Eye (tissue), 1 donor: Measurements from ENCODE around the gene CILP2.

Experiments
- DNase-seq: peaks from one replicate; pipeline ENCODE4 v3.0.0-alpha.2; 2015

The CILP2 gene

DNA sequence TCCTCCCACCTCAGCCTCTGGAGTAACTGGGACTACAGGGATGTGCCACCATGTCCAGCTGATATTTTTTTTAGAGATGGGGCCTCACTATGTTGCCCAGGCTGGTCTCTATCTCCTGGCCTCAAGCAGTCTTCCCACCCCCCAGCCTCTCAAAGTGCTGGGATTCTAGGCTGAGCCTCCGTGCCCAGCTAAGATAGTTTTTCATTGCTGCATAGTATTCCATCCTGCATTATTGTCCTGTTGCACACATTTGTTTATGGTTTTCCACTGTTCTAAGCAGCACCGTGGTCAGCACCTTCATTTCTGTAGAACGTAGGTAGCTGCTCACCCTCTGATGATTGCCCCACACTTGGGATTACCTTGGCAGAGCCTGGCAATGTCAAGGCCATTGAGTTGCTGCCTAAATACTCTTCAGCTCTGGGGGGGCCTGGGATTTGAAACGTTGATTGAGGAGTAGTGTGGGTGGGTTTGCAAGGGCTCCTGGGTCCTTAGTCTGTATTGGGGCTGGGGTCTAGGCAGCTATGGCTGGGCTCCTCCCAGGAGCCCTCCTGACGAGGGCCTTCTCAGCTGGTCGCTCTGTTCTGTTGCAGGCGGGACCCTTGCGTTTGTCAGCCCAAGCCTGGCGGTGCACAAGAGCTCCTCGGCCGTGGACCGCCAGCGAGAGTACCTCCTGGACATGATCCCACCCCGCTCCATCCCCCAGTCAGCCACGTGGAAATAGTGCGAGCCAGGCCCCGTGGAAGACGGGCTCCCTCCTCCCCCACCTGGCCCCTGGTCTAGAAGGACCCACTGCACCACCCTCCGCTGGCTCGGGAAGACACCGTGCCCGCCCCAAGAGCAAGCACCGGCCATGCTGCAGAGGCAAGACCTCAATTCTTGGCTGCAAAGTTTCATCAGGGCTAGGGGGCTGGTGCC lies 33.1 kb upstream of the CILP2 start:
- no peak for DNase-seq

DNA sequence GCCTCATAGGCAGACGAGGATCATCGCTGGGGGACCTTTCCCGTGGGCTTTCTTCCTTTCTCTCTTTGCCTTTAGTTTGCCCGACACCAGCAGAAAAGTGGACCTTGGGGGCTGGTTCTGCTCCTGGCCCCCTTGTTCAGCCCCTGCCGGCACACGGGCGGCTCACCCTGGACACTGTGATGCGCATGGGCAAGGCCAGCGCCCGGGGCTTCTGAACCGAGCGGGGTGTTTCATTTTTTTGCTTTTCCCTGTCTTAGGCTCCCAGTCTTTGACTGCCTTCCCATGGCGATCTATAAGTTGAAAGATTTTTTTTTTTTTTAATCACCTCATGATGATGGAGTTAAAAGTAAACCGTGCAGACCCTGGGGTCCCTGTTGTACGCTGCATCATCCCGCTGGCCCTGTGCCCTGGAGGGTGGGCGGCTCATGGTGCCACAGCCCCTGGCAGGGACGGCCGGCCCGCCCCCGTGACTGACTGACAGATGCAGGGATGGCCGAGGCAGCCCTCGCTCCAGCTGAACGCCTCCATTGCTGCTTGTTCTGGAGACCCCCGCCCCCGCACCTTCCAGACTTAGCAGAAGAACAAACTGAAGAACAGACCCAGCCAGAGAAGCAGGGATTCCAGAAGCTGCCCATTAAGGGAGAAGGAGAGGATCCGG lies 32.3 kb upstream of the CILP2 start:
- no peak for DNase-seq

DNA sequence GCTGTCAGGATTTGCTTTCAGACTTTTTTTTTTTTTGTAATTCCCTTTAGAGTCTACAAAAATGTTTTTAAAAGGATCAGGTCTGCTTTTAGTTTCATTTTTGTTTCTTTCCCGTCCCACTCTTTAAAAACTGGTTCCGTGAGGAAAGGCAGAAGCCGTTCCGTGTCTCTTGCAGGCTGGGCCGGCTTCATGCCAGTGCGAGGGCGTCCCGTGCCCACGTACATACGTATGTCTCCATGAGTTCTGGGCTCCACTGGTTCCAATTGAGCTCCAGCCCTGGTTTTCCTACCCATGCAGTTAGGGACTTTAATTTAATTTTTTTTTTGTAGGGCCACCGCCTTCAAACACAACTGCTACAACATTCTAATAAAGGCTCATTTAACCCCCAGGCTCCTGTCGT lies 31.5 kb upstream of the CILP2 start:
- no peak for DNase-seq

DNA sequence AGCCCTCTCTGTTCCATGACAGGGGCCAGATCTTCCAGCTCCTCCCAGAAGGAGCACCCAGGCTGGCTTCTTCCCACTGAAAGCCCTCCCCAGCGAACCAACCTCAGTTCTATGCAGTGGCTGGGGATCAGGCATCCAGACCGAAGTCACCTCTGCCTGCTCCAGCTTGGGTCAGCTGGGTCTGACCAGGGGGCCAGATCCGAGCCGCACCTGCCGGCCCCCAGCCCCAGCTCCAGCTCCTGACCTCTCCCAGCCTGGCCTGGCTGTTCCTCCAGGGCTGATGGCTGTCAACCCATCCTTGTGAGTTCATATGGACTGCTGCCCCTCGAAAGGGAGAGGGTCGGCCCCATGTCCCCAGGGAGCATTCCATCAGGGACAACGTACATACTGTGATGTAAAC lies 30.7 kb upstream of the CILP2 start:
- DNase-seq = no peak

DNA sequence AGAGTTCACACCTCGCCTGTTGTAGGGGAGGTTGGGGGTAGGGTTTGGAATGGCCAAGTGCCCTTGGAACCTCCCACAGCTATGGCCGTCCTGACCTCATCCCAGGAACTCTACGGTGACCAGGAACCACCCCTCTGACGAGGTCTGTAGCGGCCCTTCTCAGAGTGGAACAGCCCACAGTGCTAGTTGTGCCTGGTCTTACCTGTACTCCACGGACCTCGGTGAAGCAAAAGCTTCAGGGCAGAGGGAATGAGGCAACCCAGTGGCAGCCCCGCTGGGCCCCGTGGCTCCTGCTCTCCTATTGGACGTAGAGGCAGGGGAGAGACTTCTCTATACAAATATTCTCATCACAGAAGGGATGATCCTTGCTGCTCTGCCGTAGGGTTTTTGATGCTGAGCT lies 29.8 kb upstream of the CILP2 start:
- DNase-seq = no peak

DNA sequence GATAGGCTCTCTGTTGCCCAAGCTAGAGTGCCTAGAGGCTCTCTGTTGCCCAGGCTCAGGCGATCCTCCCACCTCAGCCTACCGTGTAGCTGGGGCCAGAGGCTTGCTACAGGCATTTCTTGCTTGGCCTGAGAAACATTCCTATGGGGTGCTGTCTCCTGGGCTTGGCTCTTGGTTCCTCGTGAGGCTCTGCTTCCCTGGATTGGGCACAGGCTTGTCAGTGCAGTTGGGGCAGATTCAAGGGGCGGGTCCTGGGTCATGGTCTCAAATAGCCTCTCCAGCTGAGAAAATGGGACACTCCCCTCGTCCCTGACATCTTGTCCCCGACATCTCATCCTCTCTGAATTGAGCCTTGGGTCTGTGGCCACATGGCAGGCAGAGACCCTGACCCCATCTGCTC lies 27.6 kb upstream of the CILP2 start:
- DNase-seq = no peak

DNA sequence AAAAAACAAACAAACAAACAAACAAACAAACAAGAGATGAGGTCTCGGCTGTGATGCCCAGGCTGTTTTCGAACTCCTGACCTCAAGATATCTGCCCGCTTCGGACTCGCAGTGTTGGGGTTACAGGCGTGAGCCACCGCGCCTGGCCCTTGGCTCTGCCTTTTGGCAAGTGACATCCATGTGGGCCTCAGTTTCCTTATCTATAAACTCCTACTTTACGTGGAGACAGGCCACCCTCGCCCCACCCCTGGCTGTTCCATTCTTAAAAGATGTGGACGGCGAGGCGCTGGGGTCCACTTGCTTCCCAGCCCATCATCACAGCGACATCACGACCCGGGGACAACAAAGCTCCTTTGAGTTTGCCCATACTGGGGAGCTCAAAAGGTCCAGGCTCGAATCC lies 24.4 kb upstream of the CILP2 start:
- DNase-seq = no peak

DNA sequence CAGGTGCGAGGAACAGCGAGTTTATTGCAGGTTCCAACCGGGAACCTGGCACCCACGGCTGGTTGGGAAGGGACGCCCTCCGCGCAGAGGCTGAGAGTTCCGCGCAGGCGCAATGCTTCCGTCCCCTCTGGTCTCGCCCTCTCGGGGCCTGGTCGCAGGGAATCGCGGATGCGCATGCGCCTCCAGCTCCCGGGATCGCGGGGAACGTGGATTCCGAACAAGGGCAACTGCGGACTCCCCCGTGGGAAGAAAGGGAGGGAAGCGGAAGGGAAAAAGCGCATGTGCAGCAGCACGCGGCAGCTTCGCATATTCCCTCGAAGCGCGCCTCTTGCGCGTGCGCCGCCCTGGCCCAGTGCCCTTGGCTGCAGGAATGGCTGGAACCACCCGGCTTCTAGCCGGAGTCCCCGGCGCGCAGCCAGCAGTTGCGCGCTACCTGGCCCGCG lies 23.8 kb upstream of the CILP2 start:
- peak; percentile 89 for DNase-seq

DNA sequence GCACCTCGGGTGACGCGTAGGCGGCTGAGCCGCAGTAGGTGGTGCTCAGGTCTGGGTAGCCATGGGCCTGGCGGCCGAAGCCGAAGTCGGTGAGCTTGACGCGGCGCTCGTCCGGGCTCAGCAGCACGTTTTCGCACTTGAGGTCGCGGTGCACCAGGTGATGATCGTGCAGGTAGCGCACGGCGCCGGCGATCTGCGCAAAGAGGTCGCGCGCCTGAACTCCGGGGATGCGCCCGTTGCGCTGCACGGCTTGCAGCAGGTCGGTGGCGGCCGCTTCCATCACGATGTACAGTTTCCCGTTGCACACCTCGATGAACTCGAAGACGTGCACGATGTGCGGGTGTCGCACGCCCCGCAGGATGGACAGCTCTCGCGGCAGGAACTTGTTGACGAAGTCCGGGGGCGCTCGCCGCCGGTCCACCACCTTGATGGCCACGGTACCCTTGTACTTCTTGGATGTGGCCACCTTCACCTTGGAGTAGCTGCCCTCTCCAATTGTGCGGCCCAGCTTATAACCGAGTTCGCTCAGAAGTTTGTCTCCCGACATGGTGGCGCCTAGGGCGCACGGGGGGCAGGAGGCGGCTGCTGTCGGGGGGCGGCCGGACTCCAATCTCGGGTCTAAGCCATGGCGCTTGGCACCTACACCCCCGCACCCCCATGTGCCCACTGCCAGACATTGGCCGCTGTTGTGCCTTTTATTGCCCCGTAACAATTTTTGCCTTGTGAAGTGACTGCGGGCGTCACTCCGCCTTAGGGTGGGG lies 23.0 kb upstream of the CILP2 start, which contains the start of gene TSSK6:
TSS of gene TSSK6 (minus strand) at position 668 of the 761 bp plus-strand sequence. CDS start at position 547, 121 bp downstream.
- DNase-seq = no peak

DNA sequence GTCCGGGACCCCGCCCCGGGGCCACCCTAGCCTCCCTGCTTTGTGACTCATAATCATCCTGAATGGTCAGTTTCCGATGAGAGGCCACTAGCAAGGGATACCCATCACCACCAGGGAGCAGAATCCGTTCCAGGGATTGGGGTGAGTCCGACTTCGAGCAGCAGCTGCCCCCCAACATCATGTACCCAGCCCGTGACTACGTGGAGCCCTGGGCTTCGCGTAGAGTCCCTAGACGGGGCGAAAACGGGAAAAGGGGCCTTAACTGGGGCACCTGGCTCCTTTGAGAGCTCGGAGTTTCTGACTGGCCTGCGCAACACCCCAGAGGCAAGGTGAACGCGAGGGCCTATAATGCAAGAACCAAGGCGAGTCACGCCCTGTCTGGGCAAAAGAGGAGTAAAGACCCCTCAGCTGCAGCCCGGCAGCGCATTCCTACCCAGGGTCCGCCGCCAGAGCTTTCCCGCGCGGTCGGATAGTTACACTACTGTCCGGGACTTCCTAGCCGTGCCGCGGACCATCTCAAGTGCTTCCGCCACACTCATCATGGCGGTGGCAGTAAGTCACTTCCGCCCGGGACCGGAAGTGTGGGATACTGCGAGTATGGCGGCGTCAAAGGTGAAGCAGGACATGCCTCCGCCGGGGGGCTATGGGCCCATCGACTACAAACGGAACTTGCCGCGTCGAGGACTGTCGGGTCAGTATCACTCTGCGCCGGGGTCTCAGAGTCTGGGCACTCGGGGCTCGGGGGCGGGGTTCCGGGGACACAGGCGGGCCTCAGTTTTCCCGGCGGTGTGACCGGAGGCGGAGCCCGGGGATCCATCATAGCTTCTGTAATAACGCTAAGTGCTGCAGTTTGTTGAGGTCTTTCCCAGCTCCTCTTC lies 22.2 kb upstream of the CILP2 start, which contains the start of gene NDUFA13:
TSS of gene NDUFA13 (plus strand) at position 584 of the 878 bp plus-strand sequence. CDS start at position 598, 14 bp downstream.
- peak; percentile 99 for DNase-seq

DNA sequence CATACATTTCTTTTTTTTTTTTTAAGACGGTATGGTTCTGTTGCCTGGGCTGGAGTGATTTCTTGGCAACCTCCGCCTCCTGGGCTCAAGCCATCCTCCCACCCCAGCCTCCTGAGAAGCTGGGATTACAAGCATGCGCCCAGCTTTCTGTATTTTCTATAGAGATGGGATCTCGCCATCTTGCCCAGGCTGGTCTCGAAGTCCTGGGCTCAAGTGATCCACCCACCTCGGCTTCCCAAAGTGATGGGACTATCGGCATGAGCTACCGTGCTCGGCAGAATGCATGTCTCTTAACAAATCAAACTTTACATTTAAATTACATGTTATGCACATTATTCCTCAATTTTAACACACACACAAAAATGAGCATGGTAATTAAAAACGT lies 20.8 kb upstream of the CILP2 start:
- no peak for DNase-seq

DNA sequence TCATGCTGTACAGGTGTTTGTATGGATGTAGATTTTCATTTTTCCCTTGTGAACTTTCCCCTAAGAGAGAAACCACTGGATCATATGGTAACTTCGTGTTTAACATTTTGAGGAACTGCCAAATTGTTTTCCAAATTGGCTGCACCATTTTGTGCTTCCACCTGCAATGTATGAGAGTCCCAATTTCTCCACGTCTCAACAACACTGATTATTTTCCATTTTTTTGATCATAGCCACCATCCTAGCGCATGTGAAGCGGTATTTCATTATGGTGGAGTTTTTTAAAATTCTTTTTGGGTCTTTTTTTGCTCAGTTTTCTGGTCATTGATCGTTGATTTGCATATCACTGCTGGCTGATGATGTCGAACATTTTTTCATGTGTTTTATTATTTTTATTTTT lies 17.1 kb upstream of the CILP2 start:
- no peak for DNase-seq

DNA sequence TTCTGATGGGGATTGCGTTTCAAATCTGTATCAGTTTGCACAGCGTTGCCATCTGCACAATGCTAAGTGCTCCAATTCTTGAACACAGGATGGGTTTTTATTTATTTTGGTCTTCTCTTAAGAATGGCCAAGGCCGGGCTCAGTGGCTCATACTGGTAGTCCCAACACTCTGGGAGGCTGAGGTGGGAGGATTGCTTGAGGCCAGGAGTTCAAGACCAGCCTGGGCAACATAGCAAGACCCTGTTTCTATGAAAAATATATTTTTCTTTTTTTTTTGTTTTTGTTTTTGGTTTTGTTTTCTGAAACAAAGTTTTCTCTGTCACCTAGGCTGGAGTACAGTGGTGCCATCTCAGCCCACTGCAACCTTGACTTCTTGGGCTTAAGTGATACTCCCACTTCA lies 14.9 kb upstream of the CILP2 start:
- no peak for DNase-seq

DNA sequence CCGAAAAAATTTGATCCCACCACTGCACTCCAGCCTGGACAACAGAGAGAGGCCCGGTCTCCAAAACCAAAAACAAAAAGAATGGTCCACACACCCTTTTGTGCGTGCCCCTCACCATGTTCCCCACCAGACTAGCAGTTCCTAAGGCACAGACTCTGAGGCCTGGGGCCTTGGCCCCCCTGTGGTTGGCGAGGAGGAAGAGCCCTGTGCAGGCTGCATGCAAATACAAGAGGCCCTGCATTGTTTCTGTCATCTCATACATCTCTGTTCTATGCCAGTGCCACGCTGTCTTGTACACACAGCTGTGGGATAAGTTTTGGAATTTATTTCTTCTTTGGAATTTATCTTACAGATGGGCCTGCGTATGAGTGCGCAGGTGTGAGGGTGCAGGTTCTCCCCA lies 14.0 kb upstream of the CILP2 start:
- DNase-seq = no peak

DNA sequence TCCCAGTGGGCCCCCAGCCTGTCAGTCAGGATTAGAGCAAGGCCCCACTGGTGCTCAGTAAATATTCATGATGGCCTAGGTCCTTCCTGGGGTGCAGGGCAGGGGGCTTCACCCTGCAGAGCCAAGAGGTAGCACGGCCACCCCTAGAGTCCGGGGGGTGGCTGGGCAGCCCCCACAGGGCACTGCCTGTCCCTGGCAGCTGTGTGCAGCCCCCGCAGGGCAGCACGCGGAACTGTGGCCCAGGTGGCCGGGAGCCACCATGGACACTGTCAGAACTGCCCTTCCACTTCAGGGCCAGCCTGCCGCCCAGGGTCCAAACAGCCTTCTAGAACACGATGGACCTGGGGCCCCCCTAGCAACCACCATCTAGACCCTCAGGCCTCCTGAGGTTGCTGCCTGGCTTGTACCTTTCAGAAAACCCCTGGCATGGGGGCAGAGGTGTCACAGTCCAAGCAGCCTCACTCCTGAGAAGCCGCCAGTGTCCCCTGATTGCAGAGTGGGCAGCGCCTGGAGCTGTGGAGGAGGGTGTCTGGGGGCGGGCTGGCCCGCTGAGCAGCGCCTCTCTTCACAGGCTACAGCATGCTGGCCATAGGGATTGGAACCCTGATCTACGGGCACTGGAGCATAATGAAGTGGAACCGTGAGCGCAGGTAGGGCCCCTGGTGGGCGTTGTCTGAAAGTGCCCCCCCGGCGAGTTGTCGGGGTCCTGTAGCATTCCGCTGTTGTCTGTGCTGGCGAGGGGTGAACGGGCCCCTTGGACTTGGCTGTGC lies 12.3 kb upstream of the CILP2 start:
- DNase-seq = no peak

DNA sequence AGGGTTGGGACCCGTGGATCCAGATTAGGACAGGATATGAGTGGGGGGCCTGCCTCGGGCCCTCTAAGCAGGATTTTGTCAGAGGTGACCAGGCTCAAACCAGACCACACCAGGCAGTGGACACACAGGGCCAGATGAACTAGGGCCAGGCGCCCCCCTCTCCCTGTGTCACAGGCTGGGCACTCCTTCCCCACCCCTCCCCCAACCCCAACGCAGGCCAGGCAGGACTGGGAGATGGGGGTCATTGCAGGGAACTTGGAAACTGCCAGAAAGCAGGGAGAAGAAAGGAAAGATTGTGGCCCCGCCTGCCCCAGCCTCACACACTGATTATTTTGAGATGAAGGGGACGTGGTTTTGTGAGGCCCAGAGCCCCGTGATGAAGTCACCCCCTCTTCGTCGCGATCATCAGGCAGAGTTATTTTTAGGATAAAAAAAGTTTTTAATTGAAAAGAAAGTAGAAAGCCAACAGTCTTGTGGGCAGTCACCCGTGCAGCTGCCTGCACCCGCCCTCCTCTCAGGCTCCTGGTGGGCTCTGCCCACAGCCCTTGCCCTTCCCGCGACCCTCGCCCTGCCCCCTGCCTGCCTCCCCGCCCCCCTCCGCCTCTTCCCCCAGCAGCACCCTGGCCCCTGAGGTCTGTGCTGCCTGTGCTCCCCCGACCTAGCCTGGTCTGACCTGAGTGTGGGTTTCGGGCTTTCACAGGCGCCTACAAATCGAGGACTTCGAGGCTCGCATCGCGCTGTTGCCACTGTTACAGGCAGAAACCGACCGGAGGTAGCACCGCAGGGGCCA lies 11.3 kb upstream of the CILP2 start:
- no peak for DNase-seq

DNA sequence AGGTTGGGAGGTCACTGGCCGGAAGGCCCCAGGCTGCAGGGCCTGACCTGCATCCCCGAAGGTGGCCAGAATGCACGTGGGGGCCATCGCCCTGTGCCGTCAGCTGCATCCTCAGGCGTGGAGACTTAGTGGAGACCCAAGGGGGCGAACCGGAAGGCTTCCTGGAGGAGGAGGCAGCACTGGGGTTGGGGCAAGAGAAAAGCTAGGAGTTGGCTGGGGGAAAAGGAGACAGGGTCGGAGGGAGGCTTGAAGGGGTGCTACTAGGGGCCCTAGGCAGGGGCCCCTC lies 10.8 kb upstream of the CILP2 start:
- DNase-seq = no peak

DNA sequence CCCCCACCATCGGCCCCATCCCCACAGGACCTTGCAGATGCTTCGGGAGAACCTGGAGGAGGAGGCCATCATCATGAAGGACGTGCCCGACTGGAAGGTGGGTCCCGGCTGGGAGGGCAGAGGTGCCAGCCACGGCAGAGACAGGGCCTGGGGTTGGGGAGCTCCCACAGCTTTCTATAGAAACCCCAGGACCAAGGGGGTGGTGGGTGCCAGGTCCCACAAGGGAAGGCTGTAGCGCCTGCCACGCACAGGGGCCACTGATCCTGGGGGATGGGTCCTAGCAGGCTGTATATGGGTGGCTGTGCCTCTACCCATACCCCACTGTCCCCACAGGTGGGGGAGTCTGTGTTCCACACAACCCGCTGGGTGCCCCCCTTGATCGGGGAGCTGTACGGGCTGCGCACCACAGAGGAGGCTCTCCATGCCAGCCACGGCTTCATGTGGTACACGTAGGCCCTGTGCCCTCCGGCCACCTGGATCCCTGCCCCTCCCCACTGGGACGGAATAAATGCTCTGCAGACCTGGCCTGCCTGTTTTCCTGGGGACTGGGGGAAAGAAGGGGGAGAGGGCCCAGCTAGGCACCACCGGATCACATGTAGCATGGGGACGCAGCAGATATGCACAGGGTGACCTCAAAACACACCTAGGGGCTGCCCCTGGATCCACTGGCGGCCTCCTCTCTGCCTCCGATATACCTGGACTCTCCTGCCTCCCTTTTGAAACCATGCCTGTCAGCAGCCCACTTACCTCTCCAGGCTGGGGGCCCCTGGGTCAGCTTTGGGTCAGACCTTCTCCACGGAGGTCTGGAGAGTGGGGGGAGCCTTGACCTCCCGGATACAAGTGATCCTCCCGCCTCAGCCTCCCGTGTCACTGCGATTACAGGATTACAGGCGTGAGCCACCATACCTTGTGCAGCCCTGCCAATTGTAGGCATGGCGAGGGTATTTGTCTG lies 10.1 kb upstream of the CILP2 start:
- DNase-seq = no peak

DNA sequence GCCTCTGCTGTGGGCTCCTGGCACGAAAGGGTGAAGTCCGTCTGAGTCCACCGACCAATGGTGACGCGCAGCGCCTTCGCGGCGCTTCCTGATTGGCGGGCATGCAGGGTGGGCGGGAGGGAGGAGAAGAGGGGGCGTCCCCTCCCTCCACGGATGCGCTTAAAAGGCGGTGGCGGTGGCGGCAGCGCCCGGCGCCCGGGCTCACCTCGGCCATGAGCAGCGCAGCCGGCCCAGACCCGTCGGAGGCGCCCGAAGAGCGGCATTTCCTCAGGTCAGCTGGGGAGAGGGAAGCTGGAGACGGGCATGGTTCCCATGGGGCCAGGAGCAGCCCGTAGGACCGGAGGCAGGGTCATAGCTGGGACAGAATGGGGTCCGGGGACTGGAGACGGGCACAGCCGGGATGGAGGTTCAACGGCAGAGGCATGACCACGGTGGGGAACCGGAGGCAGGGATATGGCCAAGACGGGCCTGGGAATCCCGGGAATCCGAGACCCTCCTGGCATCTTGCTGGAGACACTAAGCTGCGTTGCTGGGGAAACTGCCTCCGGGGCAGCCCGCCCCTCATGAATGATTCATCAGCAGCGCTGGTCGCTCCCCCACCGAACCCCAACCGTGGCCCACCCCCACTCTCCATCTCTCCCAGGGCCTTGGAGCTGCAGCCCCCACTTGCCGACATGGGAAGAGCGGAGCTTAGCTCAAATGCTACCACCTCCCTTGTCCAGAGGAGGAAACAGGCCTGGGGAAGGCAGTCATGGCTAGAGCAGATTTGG lies 9.2 kb upstream of the CILP2 start, which contains the start of gene YJEFN3:
TSS of gene YJEFN3 (plus strand) at position 191 of the 770 bp plus-strand sequence. CDS start at position 213, 22 bp downstream.
- DNase-seq = peak; percentile 77
